GM19193 (cell line): ENCODE data around the gene PSMD3.
A peak's percentile ranks its signal among the peaks of the same experiment; 100 is the strongest.

ENCODE experiments used
- POLR2A ChIP-seq: IDR thresholded peaks from 4 replicates; pipeline ENCODE4 v1.6.1; 2011; ENCODE audit not compliant: insufficient read depth, insufficient read length; ENCODE audit errors: extremely low read depth

The PSMD3 gene

DNA sequence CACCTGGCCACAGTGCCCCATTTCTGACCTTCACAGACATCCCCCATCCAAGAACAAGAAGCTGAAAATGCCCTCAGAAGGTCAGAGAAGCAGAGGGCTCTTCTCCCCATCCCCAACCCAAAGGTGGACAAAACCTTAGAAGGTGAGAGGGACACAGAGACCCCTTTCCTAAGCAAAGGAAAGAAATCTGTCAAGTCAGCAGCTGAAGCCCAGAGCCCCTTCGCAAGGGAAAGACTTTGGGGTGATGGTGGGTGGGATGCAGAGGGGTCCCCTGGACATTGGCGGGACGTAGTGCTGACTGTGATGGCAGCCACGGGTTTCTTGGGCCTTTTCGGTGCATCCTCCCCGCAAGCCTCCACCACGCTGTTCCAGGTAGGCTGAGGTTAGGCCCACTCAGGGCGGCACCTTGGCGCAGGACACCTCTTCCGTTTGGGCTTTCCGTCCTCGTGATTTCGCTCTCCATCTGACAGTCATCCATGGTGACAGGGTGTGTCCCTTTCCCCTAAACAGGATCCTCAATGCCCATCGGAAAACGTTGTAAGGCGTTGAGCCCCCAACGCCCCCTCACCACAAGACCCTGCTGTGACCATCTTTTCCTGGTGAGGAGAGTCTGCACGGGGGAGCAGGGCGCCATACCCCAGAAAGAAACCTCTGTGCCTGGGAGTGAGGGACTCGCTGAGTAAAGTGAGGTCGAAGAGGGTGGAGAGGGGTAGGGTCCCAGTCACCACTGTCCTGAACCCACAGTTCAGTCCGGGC, 28.5 kb upstream of the PSMD3 start:
- TF ChIP-seq POLR2A, result no peak

DNA sequence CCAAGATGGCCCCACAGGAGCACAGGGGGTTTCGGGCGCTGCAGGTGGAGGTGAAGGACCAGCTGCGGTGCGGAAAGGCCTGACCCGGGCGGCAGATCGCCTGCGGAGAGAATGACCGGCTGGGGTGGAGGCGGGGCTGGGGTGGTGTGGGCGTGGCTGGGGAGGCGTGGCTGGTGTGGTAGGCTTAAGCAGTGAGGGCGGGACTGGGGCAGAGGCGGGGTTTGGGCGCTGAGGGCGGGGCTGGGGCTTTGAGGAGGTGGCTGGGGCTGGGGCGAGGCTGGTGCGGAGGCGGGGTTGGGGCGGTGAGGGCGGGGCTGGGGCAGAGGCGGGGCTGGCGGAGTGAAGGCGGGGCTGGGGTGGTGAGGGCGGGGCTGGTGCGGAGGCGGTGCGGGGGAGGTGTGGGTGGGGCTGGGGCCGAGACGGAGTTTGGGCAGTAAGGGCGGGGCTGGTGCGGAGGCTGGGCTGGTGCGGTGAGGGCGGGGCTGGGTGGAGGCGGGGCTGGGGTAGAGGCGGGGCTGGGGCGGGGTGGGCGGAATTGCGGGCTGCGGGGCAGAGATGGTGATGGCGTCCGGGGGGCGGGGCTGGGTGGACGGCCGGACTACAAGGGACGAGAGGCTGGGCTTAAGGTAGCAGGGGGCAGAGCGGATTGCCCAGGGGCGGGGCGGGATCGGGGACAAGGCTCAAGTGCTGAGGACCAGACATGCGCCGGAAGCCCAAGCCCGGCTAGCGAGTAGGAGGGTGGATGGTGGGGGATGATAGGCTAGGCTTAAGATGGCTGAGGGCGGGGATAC, 27.7 kb upstream of the PSMD3 start:
- TF ChIP-seq POLR2A, result peak; percentile 63

DNA sequence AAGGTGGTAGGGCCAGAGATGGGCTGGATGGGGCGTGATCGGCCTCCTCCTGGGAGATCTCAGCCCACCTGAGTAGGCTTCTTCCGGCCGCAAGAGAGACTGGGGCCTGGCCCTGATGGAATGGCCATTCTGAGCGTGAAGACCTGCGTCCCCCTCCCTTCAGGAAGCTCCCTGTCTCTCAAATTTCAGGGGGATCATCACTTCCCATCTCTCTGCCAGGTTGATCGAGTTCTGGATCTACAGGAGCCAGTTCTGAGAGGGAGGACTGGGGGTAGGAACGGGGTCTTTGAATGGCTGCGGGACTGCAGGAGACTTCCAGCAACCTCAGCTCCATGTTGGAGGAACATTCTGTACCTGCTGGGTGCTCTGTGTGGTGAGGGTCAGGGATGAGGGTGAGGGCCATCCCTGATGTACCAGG, 27.1 kb upstream of the PSMD3 start:
- peak; percentile 11 for TF ChIP-seq POLR2A

DNA sequence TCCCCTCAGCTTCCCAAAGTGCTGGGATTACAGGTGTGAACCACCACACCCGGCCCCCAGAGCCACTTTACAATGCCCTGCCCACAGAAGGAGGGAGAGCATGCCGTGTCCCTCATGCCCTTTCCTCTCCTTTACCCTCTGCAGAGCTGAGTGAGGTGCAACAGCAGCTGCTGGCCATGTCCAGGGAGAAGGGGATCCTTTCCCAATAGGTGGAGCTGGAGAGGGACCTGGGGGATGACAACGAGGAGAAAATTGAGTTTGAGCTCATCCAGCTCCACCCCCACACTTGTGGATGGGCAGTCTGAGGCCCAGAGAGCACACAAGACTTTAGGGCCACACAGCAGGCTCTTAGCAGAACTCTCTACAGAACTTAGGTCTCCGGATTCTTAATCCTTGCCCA, 25.7 kb upstream of the PSMD3 start:
- no peak for TF ChIP-seq POLR2A

DNA sequence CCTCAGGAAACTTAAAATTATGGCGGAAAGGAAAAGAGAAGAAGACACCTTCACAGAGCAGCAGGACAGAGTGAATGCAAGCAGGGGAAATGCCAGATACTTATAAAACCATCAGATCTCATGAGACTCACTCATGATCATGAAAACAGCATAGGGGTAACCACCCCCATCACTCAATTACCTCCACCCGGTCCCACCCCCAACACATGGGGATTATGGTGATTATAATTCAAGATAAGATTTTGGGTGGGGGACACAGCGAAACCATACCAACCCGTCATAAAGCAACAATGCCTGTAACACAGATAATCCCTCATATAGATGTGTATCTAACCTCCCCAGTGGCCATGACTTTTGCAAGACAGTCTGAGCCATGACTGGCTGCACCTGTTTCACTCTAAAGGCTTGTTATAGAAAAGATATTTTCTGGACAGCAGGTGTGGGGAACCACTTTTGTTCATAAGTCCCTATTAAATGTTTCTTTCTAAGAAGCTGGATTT, 24.8 kb upstream of the PSMD3 start:
- TF ChIP-seq POLR2A, result no peak

DNA sequence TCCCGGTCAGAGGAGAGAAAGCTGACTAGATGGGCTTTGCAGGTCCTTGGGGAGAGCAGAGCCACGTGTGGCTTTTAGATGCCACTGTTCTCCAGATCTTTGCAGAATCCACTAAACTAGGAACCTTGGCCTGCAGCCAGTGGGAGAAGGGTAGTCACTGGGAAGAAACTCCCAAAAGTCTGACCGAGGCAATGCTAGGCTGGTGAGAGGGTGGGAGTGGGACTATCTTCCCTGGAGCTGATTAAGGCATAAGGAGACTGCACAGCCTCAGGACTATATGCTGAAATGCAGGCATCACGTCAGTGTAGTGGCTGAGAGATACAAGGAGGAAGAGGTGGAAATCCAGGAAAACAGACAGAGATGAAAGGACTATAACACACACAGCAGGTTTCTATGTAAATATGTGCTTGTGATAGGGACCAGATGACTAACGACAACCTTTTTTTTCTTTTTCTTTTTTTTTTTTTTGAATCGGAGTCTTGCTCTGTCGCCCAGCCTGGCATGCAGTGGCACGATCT, 20.0 kb upstream of the PSMD3 start:
- no peak for TF ChIP-seq POLR2A

DNA sequence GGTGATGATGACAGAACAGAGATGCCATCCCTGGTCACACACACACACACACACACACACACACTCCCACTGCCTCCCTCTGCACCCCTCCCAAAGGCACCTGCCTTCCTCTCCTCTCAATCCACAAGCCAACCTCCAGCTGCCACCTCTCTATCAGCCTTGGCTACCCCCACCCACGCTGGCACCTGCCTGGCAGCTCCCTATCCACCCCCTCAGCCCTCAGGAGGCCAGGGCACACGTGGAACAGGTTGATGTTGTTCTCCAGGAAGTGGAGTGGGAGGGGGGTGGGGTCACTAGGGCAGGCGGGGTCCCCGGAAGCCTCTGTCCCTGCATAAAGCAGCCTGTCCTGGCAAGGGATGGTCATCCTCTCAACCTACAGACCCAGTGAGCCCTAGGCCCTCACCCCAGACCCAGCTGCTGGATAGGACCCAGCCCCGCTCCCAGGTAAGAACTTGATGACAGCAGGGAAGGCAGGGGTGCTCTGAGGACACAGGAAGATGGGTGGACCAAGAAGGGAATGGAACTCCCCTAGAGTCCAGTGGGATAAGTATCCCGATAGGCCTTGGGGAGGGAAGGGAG, 17.9 kb upstream of the PSMD3 start, which contains the start of gene GSDMA:
TSS of gene GSDMA (plus strand) at position 363 of the 579 bp plus-strand sequence. CDS start 2,684 bp downstream, outside the sequence.
- no peak for TF ChIP-seq POLR2A

DNA sequence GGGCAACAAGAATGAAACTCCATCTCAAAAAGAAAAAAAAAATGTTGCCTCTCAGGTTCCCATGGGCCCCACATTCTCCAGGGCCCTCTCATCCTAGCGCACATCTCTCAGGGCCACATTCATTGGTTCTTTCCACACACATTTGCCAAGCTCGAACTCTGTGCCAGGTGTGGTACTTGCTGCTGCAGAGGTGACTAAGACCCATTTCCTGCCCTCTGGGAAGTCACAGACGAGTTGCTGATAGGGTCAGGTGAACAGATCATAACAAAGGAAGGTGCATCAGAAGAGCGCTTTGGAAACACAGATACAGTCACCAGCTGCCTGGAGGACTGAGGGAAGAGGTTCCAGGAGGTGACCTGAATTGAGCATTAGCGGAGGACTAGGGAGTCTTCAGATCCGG, 16.8 kb upstream of the PSMD3 start:
- no peak for TF ChIP-seq POLR2A

DNA sequence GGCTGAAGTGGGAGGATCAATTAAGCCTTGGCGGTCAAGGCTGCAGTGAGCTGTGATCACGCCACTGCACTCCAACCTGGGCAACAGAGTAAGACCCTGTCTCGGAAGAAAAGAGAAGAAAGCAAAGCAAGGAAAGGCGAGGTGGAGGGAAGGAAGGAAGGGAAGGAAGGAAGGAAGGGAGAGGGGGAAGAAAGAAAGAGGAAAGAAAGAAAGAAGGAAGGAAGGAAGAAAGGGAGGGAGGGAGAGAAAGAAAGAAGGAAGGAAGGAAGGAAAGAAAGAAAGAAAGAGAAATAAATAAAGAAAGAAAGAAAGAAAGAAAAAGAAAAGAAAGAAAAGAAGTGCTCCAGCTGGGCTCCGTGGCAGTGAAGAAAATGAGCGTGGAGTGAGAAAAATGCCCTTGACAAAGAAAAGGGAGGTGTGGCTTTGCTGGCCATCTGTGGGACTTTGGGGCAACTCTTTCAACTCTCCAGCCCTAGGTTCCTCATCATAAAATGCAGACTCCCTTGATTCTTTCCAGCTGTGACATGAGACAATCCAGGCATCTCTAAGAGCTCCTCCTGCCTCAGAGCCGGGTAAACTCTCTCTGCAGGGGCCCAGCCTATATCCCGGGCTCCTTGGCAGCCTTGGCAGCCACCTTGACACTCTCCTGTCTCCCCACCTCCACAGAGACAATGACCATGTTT, 15.4 kb upstream of the PSMD3 start:
- TF ChIP-seq POLR2A, result no peak

DNA sequence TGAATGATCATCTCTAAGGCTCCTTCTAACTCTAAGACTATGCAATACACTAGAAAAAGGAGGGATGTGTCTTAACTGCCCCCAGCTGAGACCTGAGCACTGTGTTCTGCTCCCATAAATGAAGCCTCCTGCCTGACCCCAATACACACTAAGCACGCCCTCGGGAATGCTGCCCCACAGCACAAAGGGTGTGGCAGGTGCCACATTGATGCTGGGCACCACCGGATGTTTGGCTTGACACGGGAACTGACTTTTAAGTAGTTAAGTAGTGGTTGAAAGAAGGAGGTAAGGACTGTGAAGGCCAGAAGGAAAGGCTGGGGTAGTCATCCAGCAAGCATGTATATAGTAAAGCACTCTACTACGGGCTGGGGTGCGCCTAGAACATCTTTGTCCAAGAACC, 13.8 kb upstream of the PSMD3 start:
- TF ChIP-seq POLR2A, result no peak

DNA sequence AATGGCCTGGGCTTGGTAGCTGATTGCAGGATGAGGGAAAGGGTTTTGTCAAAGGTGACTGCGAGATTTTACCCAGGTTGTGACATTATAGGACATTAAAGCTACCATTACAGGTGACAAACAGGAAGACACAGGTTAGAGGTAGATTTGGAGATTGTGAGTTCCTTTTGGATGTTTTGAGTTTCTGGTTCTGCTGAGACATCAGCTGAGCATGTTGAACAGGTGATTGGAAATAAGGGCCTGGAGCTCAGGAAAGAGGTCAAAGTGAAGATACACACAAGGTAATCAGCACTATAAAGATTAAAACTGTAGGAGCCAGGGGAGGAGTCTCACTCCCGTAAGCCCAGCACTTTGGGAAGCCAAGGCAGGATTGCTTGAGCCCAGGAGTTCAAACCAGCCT, 11.8 kb upstream of the PSMD3 start:
- TF ChIP-seq POLR2A, result no peak

DNA sequence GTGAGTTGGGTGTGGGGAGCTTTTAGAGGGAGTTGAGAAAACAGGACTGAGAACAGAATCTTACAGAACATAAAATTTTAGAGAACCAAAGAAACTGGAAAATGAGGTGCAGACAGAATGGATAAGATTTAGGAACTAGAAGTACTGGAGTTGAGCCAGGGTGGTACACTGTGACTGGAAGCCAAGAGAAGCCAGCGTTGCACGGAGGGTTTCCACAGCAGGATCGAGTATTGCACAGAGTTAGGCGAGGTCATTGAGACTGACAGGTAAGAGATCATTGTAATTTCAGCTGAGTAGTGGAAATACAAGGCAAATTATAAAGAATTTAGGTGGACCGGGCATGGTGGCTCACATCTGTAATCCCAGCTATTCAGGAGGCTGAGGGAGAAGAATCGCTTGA, 11.2 kb upstream of the PSMD3 start:
- no peak for TF ChIP-seq POLR2A

DNA sequence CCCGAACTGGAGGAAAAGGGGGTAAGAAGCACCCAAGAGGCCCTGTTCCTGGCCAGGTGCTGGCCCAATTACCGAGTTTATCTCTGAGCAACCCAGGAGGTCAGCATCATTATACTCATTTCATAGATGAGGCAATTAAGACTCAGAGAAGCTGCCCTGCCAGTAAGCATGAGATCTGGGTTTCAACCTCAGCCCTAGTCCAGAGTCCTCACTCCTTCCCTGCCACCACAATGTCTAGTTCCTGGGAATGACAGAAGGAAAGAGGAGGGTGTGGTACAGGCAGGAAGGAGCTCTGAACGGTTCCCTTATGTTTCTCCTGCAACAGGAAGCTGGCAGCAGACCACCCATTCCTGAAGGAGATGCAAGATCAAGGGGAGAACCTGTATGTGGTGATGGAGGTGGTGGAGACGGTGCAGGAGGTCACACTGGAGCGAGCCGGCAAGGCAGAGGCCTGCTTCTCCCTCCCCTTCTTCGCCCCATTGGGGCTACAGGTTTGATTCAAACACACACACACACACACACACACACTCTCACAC, 10.4 kb upstream of the PSMD3 start:
- TF ChIP-seq POLR2A, result no peak

DNA sequence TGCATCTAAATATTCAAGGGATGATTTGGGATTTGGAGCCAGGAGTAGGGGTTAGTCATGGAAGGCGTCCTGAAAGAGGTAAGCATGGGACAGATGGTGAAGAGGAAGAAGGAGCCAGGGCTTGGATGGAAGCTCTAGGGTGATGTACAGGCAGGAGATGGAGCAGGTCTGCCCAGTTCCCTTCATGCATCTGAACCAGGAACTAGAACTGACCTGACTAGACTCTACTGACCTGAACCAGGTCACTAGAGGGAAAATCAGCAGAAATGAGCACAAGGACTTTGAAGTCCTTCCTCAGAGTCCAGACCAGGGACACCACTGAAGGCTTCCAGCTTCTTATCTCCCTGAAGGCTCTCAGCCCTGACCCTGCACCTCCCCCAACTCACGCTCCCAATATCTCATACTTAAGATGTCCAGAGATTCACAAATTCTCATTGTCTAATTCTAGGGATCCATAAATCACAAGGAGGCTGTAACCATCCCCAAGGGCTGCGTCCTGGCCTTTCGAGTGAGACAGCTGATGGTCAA, 9.5 kb upstream of the PSMD3 start:
- no peak for TF ChIP-seq POLR2A
